ENCODE measurements around the gene C2orf49.

The C2orf49 gene

DNA sequence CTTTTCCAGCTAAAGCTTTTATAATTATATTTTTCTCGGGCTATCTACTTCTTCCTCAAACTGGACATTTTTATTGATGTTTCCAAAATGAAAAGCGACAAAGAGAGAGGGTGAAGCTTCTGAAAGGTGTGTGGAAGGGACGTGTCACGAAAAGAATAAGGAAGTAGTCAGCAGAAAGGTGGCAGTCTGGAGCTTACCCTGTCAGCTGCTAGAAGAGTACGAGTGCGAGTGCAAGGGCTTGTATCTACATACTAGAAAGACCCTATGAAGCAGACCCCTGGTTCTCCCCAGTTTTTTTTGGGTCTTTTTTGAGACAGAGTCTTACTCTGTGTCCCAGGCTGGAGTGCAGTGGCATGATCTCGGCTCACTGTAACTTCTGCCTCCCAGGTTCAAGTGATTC lies 46.9 kb downstream of the C2orf49 start:
- DNase-seq, result no peak

DNA sequence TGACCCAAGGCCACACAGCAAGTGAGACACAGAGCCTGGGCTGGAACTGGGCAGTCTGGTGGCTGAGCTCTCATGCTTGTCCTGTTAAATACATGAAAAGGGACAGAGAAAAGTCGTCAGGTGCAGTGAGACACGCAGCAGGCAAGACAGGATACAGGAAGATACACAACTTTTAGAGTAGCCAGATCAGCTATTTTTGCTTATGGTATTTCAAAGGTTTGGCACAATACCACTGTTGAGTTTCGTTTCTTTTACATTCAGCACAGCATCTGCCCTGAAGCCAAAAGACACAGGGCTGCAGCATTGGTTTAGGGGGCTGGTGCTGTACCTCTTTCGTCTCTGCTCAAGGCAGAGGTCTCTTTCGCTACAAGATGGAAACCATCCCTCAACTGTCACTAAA lies 47.5 kb downstream of the C2orf49 start:
- no peak for DNase-seq

DNA sequence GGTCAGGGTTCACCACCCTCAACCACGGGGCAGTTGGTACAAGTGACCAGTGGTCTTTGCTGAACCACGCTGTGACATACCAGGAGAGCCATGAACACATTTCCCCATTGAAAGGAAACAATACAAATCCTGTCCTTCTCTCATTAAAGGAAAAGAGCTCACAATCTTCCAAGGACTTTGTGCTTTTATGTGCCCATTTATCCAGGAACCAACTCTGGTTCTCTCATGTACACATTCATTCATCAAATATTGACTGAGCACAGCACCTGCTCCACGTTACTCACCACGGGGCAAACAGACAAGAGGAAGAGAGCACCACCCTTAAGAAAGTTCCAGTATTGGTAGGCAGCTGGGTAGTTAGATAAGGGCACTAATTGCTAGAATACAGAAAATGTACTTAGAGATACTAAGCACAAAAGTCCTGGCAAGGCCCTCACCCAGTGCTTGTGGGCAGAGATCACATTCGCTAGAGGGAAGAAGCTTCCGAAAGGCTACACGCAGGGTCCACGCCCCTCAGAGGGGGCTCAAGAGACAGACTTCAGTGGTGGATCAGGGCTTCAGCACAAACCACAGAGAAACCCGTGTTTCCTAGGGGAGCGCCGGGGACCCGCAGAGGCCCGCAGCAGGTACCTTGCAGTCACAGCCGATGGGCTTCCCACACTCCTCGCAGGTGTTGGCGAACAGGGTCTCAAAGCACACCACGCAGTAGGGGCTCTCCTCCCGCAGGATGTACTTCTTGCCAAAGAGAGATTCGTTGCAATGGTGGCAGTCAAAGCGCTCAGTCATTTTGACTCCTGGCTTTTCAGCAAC lies 48.6 kb downstream of the C2orf49 start:
- no peak for DNase-seq

DNA sequence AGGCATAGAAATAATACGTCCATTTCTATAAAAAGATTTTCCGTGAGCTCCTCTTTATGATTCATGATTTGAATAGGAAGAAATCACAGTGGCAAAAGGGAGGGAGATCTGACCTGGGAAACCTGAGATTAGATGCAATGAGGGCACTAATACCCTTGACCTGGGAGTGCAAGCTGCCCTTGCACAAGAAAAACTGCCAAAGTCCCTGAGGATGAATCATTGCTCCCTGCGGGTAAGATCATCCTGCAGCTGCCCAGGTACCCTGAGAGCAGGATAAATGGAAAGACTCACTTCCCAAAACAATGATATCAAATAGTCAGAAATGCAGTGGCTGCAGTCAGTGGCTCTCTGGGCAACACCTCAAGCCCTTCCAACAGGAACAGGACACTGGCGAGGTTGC lies 49.9 kb downstream of the C2orf49 start:
- DNase-seq, result no peak

DNA sequence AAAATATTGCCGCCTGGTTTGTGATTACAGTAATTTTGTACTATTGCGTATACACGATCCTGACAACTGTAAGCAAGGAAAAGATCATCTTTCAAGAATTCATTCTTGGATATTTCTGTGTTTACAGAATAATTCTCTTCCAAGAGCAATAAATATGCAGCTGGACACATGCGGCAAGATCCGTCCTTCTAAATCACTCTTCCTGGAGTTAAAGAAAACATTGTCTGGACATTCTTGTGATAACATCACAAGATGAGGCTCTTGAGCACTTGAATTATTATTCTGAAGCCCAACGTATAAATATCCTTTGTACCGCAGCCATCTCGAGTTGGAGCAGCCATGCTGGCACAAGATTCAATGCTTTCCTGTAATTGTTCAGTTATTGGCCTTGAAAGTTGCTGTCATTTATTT lies 51.6 kb downstream of the C2orf49 start:
- DNase-seq, result no peak

DNA sequence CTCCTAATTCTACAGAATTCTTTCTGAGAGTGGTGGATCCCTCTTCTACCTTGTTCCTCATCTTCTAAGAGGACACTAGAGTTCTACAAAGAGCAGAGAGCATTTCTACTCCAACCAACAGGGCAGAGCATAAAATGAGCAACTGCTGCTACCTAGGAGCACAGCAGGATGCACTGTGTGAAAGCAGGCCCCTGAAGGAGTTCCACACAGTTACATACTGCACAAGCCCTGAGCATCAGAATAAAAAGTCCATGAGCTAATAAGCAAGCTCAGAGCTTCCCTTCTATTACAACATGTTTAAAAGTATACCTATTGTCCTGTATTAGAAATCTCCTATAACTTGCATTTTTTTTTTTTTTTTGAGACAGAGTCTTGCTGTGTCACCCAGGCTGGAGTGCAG lies 53.1 kb downstream of the C2orf49 start:
- no peak for DNase-seq

DNA sequence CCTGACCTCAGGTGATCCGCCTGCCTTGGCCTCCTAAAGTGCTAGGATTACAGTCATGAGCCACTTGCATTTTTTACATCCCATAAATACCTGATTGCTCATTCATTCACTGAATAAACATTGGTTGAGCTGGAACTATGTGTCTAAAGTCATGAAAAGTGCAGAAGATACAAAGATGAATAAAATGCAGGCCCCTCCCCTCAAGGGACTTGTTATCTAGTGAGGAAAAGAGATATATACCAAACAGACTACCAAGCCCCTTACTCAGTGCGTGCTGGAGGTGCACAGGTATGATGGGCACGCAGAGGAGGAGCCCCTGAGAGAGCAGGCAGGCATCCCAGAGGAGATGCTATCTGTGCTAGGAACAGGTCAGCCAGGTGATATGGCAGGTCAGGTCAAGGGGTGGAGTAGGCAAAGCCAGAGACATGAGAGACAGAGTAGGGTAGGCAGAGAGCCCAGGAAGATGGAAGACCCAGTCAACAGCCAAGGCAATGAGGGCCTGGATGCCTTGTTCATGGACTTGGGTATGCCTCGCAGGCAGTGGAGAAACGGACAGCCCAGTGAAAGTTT lies 53.8 kb downstream of the C2orf49 start:
- DNase-seq, result no peak

DNA sequence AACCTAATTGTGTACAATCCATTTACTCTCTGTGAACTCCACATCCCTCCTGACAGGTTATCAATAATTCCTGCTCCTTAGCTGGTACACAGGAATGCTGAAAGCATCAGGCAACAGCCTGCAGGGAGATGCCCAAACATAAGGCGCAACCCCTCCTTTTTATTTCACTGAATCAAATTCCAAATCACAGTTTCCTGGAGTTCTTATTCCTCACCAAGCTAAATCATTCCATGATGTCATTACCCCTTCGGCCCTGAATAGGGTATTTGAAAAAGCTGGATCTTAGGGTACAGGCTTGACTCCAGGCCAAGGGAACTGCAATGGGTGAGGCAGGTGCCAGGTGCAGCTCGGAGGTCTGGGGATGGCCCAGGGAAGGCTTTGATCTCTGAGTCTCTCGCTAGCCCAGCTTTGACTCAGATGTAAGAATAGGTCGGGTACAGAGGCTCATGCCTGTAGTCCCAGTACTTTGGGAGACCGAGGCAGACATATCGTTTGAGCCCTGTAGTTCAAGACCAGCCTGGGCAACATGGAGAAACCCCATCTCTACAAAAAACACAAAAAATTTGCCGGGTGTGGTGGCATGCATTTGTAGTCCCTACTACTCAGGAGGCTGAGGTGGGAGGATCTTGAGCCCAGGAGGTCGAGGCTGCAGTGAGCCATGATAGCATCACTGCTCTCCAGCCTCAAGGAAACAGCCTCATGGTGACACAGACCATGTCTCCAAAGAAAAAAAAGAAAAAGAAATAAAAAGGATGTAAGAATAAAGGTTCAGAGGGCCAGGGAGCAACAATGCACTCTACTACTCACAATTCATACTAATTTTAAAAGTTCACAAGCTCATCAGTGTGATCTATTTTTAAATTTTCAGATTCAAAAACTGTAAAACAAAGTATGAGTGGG lies 54.7 kb downstream of the C2orf49 start:
- DNase-seq, result no peak

DNA sequence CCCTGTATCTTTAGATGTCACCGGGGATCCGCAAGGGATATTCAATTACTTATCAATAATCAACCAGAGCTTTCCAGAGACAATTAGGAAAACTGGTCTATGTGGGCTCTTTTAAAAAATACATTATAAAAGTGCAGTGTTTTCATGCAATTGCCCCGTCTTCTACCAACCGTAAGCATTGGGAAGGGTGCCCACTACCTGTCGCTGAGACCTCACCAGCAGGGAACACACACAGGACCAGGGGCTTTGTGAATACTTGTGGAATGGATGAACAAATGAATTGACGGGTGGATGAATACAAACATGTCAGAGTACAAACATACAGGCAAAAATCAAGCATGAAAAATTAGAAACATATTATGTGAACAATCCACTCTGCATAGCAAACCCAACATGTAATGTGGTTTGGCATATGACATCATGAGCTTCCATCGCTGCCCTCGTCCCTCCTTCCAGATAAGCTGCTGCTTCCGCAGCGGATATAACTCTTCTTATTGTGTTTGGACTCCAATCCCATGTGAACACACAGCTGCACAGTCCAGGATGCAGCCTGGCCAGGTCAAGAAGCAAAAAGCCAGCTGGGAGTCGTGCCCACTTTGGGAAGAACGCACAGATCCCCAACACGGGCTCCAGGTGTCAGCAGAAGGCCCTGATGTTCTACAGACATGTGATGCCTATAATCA lies 56.2 kb downstream of the C2orf49 start:
- no peak for DNase-seq

DNA sequence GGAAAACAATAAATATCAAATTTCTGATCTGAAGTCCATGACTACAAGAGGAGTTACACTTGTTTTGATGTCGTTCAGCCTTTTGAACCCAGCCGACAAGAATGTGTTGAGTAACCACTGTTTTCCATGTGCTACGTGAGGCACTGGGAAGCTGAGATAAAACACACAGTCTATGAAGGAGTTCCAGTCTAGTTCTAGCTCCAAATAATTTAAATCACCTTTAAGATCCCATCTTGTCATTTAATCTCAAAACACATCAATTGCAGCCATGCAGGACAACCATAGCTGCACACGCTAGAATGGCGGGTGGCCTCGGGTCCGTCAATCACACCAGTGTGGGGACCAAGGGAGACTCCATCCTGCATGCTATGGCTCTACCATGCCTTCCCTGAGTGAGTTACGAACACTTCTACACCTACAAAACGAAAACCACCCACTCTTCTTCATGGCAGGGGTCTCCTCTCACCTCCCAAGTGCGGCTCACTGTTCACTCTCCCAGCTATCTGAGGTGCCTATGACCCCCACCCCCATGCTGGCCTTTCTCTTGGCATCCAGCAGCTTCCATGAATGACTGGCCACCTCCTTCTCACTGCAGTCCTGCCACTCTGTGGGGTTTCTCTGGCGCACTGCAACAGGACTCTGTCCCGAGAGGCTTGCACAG lies 57.7 kb downstream of the C2orf49 start:
- no peak for DNase-seq

DNA sequence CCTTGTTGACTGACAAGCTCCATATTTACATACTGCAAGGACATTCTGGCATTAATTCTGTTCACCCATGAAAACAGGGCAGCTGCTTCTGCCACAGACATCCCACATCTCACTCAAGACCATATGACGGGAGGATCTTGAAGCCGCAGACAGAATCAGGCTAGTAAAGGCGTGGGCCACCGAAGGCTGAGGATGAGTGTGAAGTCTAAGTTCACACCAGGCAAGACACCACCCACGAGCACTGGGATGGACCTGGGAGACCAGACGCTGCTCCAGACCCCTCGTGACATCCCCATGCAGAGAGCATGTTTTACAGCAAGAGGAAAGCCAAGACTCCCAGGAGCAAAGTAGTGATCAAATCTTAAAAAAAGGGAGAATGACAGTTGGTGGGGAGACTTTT lies 58.4 kb downstream of the C2orf49 start:
- no peak for DNase-seq

DNA sequence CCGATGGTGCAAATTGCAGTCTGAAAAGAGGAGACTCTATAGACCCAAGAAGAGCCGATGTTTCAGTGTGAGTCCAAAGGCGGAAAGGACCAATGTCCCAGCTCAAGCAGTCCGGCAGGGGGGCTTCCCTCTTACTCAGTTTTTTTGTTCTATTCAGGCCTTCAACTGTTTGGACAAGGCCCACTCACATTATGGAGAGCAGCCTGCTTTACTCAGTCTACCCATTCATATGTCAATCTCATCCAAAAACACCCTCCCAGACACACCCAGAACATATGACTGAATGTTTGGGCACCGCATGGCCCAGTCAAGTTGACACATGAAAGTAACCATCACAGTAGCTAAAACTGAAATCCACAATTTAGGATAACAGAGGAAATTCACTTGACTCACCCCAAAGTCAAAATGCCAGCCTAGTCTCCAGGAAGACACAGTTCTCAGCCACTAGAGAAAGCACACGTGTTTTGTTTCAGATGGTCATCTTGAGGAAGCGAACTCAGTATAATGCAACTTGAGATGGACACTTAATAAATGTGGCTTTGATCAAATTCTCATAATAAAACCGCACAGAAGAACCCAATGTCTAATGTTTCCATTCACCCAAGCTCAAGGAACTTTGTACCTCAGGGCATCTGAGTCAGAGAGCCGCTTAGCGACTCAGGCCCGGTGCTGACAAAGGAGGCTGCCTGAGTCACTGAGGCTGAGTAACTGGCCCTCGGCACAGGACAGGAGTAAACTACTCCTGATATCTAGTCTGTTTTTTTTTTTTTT lies 59.1 kb downstream of the C2orf49 start:
- peak; percentile 59 to 69 (median 67) for DNase-seq

DNA sequence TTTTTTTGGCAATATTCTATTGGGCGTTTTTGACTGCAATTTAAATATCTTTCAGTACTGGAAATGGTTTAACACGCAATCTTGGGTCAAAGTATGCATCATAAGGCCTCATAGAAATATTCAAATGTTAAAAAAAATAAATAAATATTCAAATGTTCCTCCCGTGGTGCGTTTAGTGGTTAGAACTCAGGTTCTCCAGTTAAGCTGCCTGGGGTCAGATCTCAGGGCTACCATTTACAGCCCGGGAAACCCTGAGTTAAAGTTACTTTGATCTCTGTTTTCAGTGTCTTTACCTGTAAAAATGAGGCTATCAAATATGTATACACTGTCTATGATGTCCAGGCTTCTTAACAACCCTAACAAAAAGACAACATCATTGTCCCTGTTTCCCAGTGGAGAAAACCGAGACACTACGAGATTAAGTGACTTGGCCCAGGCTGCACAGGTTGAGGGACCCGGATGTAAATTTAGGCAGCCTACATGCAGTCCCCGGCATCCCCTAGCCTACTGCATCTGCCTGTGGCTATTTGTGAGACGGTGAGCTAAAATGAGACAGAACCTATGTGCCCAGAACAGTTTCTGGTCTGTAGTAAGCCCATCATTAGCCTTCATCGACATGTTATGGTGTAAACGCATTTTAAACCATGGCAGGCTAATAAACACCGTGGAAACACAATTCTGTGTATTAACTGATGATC lies 59.8 kb downstream of the C2orf49 start:
- DNase-seq, result no peak

DNA sequence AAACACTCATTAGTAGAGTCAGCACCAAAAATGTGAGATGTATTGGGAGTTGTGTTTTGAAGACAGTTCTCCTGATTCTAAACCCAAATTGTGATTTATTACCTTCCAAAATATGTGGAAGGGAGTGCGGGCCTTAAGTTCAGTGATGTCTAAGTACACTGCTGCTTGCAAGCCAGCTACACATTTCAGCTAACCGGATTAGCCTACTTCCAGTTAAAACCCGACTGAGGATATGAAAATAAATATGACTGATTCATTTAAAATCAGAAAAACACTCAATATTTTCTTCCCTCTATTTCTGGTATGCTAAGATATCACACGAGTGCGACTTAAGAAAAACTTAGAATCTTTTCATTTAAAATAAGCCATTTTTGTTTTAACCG lies 60.6 kb downstream of the C2orf49 start:
- DNase-seq, result no peak

DNA sequence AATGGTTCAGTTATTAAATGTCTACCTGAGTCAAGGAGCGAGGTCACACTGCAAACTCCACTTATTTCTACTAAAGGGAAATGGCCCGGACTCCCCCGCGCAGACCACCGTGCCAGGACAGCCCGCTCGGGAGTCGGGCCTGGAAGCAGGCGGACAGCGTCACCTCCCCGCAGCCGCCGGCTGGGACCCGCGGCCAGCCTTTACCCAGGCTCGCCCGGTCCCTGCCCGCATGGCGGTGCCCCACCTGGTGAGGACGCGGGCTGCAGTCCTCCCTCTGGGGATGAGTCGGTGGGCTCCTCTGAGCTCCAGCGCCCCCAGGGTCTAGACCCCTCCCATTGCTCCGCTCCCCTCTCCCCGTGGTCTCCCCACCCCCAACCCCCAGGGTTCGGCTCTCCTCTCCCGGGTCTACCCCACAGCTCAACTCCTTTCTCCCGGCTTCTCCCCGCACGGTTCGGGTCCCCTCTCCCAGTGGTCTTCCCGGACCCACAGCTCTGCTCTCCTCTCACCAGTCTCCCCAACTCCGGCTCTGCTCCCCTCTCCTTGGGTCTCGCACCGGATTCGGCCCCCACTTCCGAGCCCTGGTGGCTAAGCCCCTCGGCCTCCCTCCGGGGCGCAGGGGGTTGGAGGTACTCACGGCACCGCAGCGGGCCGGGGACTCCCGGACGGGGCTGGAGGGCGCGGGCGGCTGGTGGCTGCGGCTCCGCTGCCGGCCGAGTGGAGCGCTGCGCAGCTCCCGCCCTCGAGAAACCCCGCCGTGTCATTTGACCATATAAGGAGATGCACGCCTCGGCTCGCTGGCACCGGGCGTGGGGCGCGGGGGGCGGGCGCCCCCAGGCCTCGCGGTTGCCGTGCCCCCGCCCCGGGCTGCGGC lies 61.2 kb downstream of the C2orf49 start, which contains the start of gene FHL2:
FHL2 (minus strand) TSS at position 716 of the 871 bp plus-strand sequence. CDS start 12,535 bp downstream, outside the sequence.
- peak; percentile 73 to 88 (median 82) for DNase-seq
